Astrocyte (in vitro differentiated cells and primary cell): ENCODE results near the gene TBCC. TPM values are rescaled to one million over a fixed set of nuclear protein-coding genes. Genes with fewer than 3 reads are reported as not detected.

Source experiments
- DNase-seq: peaks from one replicate; pipeline ENCODE4 v3.0.0-alpha.2; 2010; ENCODE audit warnings: low read depth
- FAIRE-seq: peaks from 2 replicates; lab custom pipeline; 2011; peaks lifted over from hg19 to GRCh38; lab: Jason Lieb, UNC
- H2AFZ ChIP-seq: 2 replicates; pipeline ENCODE4 v1.6.0; 2012; ENCODE audit warnings: low read depth, low read length, inconsistent platforms
- H3K27ac ChIP-seq: 2 replicates; pipeline ENCODE4 v1.5.1; 2011; ENCODE audit warnings: low read depth, low read length, inconsistent platforms
- H3K27me3 ChIP-seq: 2 replicates; pipeline ENCODE4 v1.6.0; 2011; ENCODE audit warnings: low read length, inconsistent platforms; ENCODE audit not compliant: insufficient read depth
- H3K36me3 ChIP-seq: 2 replicates; pipeline ENCODE4 v1.5.1; 2011; ENCODE audit warnings: low read length, inconsistent platforms; ENCODE audit not compliant: insufficient read depth
- H3K4me1 ChIP-seq: 2 replicates; pipeline ENCODE4 v1.5.1; 2011; ENCODE audit warnings: low read length, inconsistent platforms; ENCODE audit not compliant: insufficient read depth
- H3K4me2 ChIP-seq: 2 replicates; pipeline ENCODE4 v1.6.0; 2012; ENCODE audit warnings: low read length, inconsistent platforms
- H3K4me3 ChIP-seq: 2 replicates; pipeline ENCODE4 v1.5.1; 2011; ENCODE audit warnings: low read depth, mild to moderate bottlenecking, low read length, inconsistent platforms; ENCODE audit not compliant: insufficient read depth
- H3K79me2 ChIP-seq: 2 replicates; pipeline ENCODE4 v1.6.0; 2012; ENCODE audit warnings: mild to moderate bottlenecking, low read length, inconsistent platforms; ENCODE audit not compliant: insufficient read depth
- H3K9ac ChIP-seq: 2 replicates; pipeline ENCODE4 v1.6.0; 2012; ENCODE audit warnings: mild to moderate bottlenecking, low read length, inconsistent platforms
- H3K9me3 ChIP-seq: 2 replicates; pipeline ENCODE4 v1.5.1; 2012; ENCODE audit warnings: low read depth, mild to moderate bottlenecking, low read length, inconsistent platforms; ENCODE audit not compliant: insufficient read depth
- H4K20me1 ChIP-seq: 2 replicates; pipeline ENCODE4 v1.6.0; 2012; ENCODE audit warnings: low read length, inconsistent platforms; ENCODE audit not compliant: insufficient read depth
- H3K27ac Mint-ChIP-seq: one replicate; pipeline ENCODE4 v1.8.0; 2021; ENCODE audit warnings: mild to moderate bottlenecking, mixed read lengths; ENCODE audit not compliant: unreplicated experiment
- H3K27me3 Mint-ChIP-seq: one replicate; pipeline ENCODE4 v1.8.0; 2021; ENCODE audit warnings: low read depth, mixed read lengths; ENCODE audit not compliant: unreplicated experiment
- H3K36me3 Mint-ChIP-seq: one replicate; pipeline ENCODE4 v1.8.0; 2021; ENCODE audit warnings: low read depth, mixed read lengths; ENCODE audit not compliant: unreplicated experiment
- H3K4me1 Mint-ChIP-seq: one replicate; pipeline ENCODE4 v1.8.0; 2021; ENCODE audit warnings: low read depth, mixed read lengths; ENCODE audit not compliant: unreplicated experiment
- H3K4me3 Mint-ChIP-seq: one replicate; pipeline ENCODE4 v1.8.0; 2021; ENCODE audit warnings: mild to moderate bottlenecking, moderate library complexity, mixed read lengths; ENCODE audit not compliant: unreplicated experiment
- H3K9me3 Mint-ChIP-seq: one replicate; pipeline ENCODE4 v1.8.0; 2021; ENCODE audit warnings: mild to moderate bottlenecking, mixed read lengths; ENCODE audit not compliant: unreplicated experiment
- CTCF ChIP-seq: IDR thresholded peaks from 2 replicates; pipeline ENCODE4 v1.5.1; 2011; ENCODE audit warnings: low read depth, mild to moderate bottlenecking, inconsistent platforms, low read length, moderate library complexity; ENCODE audit not compliant: insufficient read depth
- EZH2 ChIP-seq: IDR thresholded peaks from 2 replicates; pipeline ENCODE4 v1.6.1; 2012; ENCODE audit warnings: mild to moderate bottlenecking, low read length, inconsistent platforms; ENCODE audit not compliant: insufficient read depth
- total RNA-seq: library from RNA; stranded (reverse); gene quantifications from 2 replicates; pipeline ENCODE4 v1.2.1, GENCODE V29; 2021

TBCC gene
- total RNA-seq, 1 donor from 2014 or later: 25.8 TPM

DNA sequence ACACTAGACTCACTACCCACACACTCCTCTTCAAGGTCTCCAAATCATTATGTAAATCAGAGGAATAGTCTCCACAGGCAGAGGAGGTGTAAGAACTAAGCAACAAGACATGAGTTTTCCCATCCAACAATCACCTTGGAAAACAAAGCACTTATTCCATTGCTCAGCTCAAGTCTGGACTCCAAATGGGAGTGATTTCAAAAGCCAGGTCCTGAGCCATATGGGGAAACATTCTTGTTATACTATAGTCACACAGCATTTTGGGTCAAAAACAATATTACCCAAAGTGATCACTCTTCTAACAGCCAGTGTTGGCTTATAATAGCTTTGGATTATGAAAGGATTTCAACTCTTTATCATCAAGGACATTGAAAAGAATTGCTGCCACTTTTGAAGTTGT is 19.9 kb downstream of the TBCC start:
- Mint-ChIP-seq H3K27me3 (peaks cover 15% of the 10 kb centered on the region), H3K4me1 (no peaks in the 10 kb centered on the region), H3K36me3 (no peaks in the 10 kb centered on the region), H3K4me3 (no peak overlapping the region), H3K27ac (no peak overlapping the region), H3K9me3 (no peaks in the 10 kb centered on the region)
- peaks cover 7% of the 10 kb centered on the region for H3K4me1 ChIP-seq
- H2AFZ ChIP-seq: no peak overlapping the region
- no peaks in the 10 kb centered on the region for H3K27me3 ChIP-seq
- TF ChIP-seq EZH2 (no peak), CTCF (no peak)
- H3K4me3 ChIP-seq: no peak overlapping the region
- no peak for FAIRE-seq
- no peak overlapping the region for H3K27ac ChIP-seq
- H4K20me1 ChIP-seq: no peaks in the 10 kb centered on the region
- peak overlapping the region; percentile 73 for H3K9ac ChIP-seq
- H3K79me2 ChIP-seq: no peaks in the 10 kb centered on the region
- H3K4me2 ChIP-seq: peak overlapping the region; percentile 91
- H3K36me3 ChIP-seq: no peaks in the 10 kb centered on the region
- DNase-seq: no peak
- no peaks in the 10 kb centered on the region for H3K9me3 ChIP-seq

- no peaks in the 10 kb centered on the region for H3K36me3 ChIP-seq
- Mint-ChIP-seq H3K4me3 (no peak overlapping the region), H3K4me1 (no peaks in the 10 kb centered on the region), H3K27ac (no peak overlapping the region), H3K27me3 (peaks cover 21% of the 10 kb centered on the region), H3K9me3 (no peaks in the 10 kb centered on the region), H3K36me3 (no peaks in the 10 kb centered on the region)
- no peak overlapping the region for H3K27ac ChIP-seq
- no peak for FAIRE-seq
- H3K4me1 ChIP-seq: peaks cover 13% of the 10 kb centered on the region
- DNase-seq: no peak
- TF ChIP-seq EZH2 (no peak), CTCF (no peak)
- no peaks in the 10 kb centered on the region for H3K79me2 ChIP-seq
- no peak overlapping the region for H3K4me2 ChIP-seq
- no peaks in the 10 kb centered on the region for H4K20me1 ChIP-seq
- no peak overlapping the region for H3K4me3 ChIP-seq
- no peaks in the 10 kb centered on the region for H3K9me3 ChIP-seq
- no peak overlapping the region for H2AFZ ChIP-seq
- H3K9ac ChIP-seq: no peak overlapping the region
- no peaks in the 10 kb centered on the region for H3K27me3 ChIP-seq
Measured at GRCh38 chr6:42724825-42725224, 21.1 kb downstream of the TBCC start.

GRCh38 chr6:42722497-42722896 is 23.4 kb downstream of the TBCC start, which contains the start of gene PRPH2:
TSS of gene PRPH2 (minus strand) at chr6:42722597. CDS start at chr6:42722334, 263 bp downstream.
- Histone ChIP-seq H3K4me3 (no peak within 1 kb of the TSS), H3K4me1 (peaks cover 13% of the 10 kb centered on the region), H3K9me3 (no peaks in the 10 kb centered on the region), H3K27me3 (no peaks in the 10 kb centered on the region), H3K36me3 (no peaks in the 10 kb centered on the region), H3K9ac (no peak within 1 kb of the TSS), H3K27ac (no peak within 1 kb of the TSS), H3K4me2 (no peak within 1 kb of the TSS), H3K79me2 (no peaks in the 10 kb centered on the region), H4K20me1 (no peaks in the 10 kb centered on the region), H2AFZ (no peak within 1 kb of the TSS)
- no peaks in the 10 kb centered on the region for H3K9me3 Mint-ChIP-seq
- no peak for FAIRE-seq
- DNase-seq: no peak
- peak within 1 kb of the TSS; percentile 66 for H3K27ac Mint-ChIP-seq
- H3K4me3 Mint-ChIP-seq: no peak within 1 kb of the TSS
- peaks cover 22% of the 10 kb centered on the region for H3K27me3 Mint-ChIP-seq
- no peaks in the 10 kb centered on the region for H3K4me1 Mint-ChIP-seq
- H3K36me3 Mint-ChIP-seq: no peaks in the 10 kb centered on the region
- TF ChIP-seq EZH2 (no peak), CTCF (no peak)
